ENCODE measurements around the gene CEP290. TPM values are rescaled to one million over a fixed set of nuclear protein-coding genes. Genes with fewer than 3 reads are reported as not detected.

CEP290 gene
- total RNA-seq, 1 experiment from 2014 or later = 17.7 TPM

- DNase-seq = no peak
- H4K20me1 ChIP-seq (ENCODE audit: insufficient read depth, low read depth, low read length) = no peaks in the 10 kb centered on the region
- H3K79me2 ChIP-seq (ENCODE audit: low read length) = no peaks in the 10 kb centered on the region
- no peaks in the 10 kb centered on the region for H3K9me3 ChIP-seq (ENCODE audit: low read length)
- no peak overlapping the region for H3K9ac ChIP-seq (ENCODE audit: low read length)
- H3K9me2 ChIP-seq (replicated peaks; ENCODE audit: insufficient read depth, low read length) = no peaks in the 10 kb centered on the region
- H3K4me2 ChIP-seq (ENCODE audit: low read depth, low read length, poor library complexity, severe bottlenecking) = no peak overlapping the region
- H3K27ac ChIP-seq (ENCODE audit: low read length) = no peak overlapping the region
- H3K27me3 ChIP-seq (ENCODE audit: low read length) = no peaks in the 10 kb centered on the region
- peaks cover 9% of the 10 kb centered on the region for H3K4me1 ChIP-seq (ENCODE audit: low read length)
- H3K4me3 ChIP-seq (ENCODE audit: low read length) = no peak overlapping the region
- H2AFZ ChIP-seq (ENCODE audit: low read length) = no peak overlapping the region
- H3K36me3 ChIP-seq (ENCODE audit: insufficient read depth, low read length) = peaks cover 32% of the 10 kb centered on the region; the same call in 1 of the 2 replicates
Measured at GRCh38 chr12:88108021-88108420, 33.9 kb downstream of the CEP290 start.

GRCh38 chr12:88093573-88093972 lies 48.3 kb downstream of the CEP290 start:
- Histone ChIP-seq H3K27me3 (ENCODE audit: low read length) (no peaks in the 10 kb centered on the region), H3K4me3 (ENCODE audit: low read length) (no peak overlapping the region), H4K20me1 (ENCODE audit: insufficient read depth, low read depth, low read length) (no peaks in the 10 kb centered on the region), H3K4me2 (ENCODE audit: low read depth, low read length, poor library complexity, severe bottlenecking) (no peak overlapping the region), H3K27ac (ENCODE audit: low read length) (no peak overlapping the region), H3K4me1 (ENCODE audit: low read length) (peaks cover 4% of the 10 kb centered on the region; the same call in 1 of the 2 replicates), H3K9ac (ENCODE audit: low read length) (no peak overlapping the region), H3K79me2 (ENCODE audit: low read length) (no peaks in the 10 kb centered on the region), H3K36me3 (ENCODE audit: insufficient read depth, low read length) (peaks cover 7% of the 10 kb centered on the region; the same call in 1 of the 2 replicates), H3K9me3 (ENCODE audit: low read length) (no peaks in the 10 kb centered on the region), H2AFZ (ENCODE audit: low read length) (no peak overlapping the region), H3K9me2 (replicated peaks; ENCODE audit: insufficient read depth, low read length) (no peaks in the 10 kb centered on the region)
- DNase-seq = no peak

GRCh38 chr12:88092771-88093170 lies 49.1 kb downstream of the CEP290 start:
- Histone ChIP-seq H3K9me3 (ENCODE audit: low read length) (no peaks in the 10 kb centered on the region), H3K4me1 (ENCODE audit: low read length) (peaks cover 4% of the 10 kb centered on the region; the same call in 1 of the 2 replicates), H3K36me3 (ENCODE audit: insufficient read depth, low read length) (peaks cover 7% of the 10 kb centered on the region; the same call in 1 of the 2 replicates), H3K9ac (ENCODE audit: low read length) (no peak overlapping the region), H3K4me2 (ENCODE audit: low read depth, low read length, poor library complexity, severe bottlenecking) (no peak overlapping the region), H3K27ac (ENCODE audit: low read length) (no peak overlapping the region), H3K27me3 (ENCODE audit: low read length) (no peaks in the 10 kb centered on the region), H3K9me2 (replicated peaks; ENCODE audit: insufficient read depth, low read length) (no peaks in the 10 kb centered on the region), H4K20me1 (ENCODE audit: insufficient read depth, low read depth, low read length) (no peaks in the 10 kb centered on the region), H2AFZ (ENCODE audit: low read length) (no peak overlapping the region), H3K79me2 (ENCODE audit: low read length) (no peaks in the 10 kb centered on the region), H3K4me3 (ENCODE audit: low read length) (no peak overlapping the region)
- DNase-seq = no peak

- Histone ChIP-seq H3K79me2 (ENCODE audit: low read length) (no peaks in the 10 kb centered on the region), H3K9me2 (replicated peaks; ENCODE audit: insufficient read depth, low read length) (no peaks in the 10 kb centered on the region), H3K36me3 (ENCODE audit: insufficient read depth, low read length) (peaks cover 46% of the 10 kb centered on the region; the same call in 1 of the 2 replicates), H3K9ac (ENCODE audit: low read length) (no peak overlapping the region), H4K20me1 (ENCODE audit: insufficient read depth, low read depth, low read length) (no peaks in the 10 kb centered on the region), H3K27me3 (ENCODE audit: low read length) (no peaks in the 10 kb centered on the region), H3K4me2 (ENCODE audit: low read depth, low read length, poor library complexity, severe bottlenecking) (no peak overlapping the region), H3K27ac (ENCODE audit: low read length) (no peak overlapping the region), H3K9me3 (ENCODE audit: low read length) (no peaks in the 10 kb centered on the region), H3K4me1 (ENCODE audit: low read length) (no peaks in the 10 kb centered on the region), H2AFZ (ENCODE audit: low read length) (no peak overlapping the region), H3K4me3 (ENCODE audit: low read length) (no peak overlapping the region)
- DNase-seq = no peak
Measured at GRCh38 chr12:88084210-88084609, 57.7 kb downstream of the CEP290 start.

- Histone ChIP-seq H3K9ac (ENCODE audit: low read length) (no peak overlapping the region), H3K36me3 (ENCODE audit: insufficient read depth, low read length) (peaks cover 46% of the 10 kb centered on the region; the same call in 1 of the 2 replicates), H4K20me1 (ENCODE audit: insufficient read depth, low read depth, low read length) (no peaks in the 10 kb centered on the region), H3K9me3 (ENCODE audit: low read length) (no peaks in the 10 kb centered on the region), H3K4me1 (ENCODE audit: low read length) (no peaks in the 10 kb centered on the region), H3K4me3 (ENCODE audit: low read length) (no peak overlapping the region), H2AFZ (ENCODE audit: low read length) (no peak overlapping the region), H3K27ac (ENCODE audit: low read length) (no peak overlapping the region), H3K27me3 (ENCODE audit: low read length) (no peaks in the 10 kb centered on the region), H3K4me2 (ENCODE audit: low read depth, low read length, poor library complexity, severe bottlenecking) (no peak overlapping the region), H3K9me2 (replicated peaks; ENCODE audit: insufficient read depth, low read length) (no peaks in the 10 kb centered on the region), H3K79me2 (ENCODE audit: low read length) (no peaks in the 10 kb centered on the region)
- DNase-seq = no peak
Measured at GRCh38 chr12:88083634-88084033, 58.3 kb downstream of the CEP290 start.

- Histone ChIP-seq H3K27me3 (ENCODE audit: low read length) (no peaks in the 10 kb centered on the region), H2AFZ (ENCODE audit: low read length) (no peak overlapping the region), H3K27ac (ENCODE audit: low read length) (no peak overlapping the region), H3K4me3 (ENCODE audit: low read length) (no peak overlapping the region), H3K4me1 (ENCODE audit: low read length) (no peaks in the 10 kb centered on the region), H3K79me2 (ENCODE audit: low read length) (no peaks in the 10 kb centered on the region), H3K9me2 (replicated peaks; ENCODE audit: insufficient read depth, low read length) (no peaks in the 10 kb centered on the region), H3K36me3 (ENCODE audit: insufficient read depth, low read length) (peaks cover 59% of the 10 kb centered on the region; the same call in 1 of the 2 replicates), H3K4me2 (ENCODE audit: low read depth, low read length, poor library complexity, severe bottlenecking) (no peak overlapping the region), H3K9ac (ENCODE audit: low read length) (no peak overlapping the region), H4K20me1 (ENCODE audit: insufficient read depth, low read depth, low read length) (no peaks in the 10 kb centered on the region), H3K9me3 (ENCODE audit: low read length) (no peaks in the 10 kb centered on the region)
- DNase-seq = no peak
Measured at GRCh38 chr12:88081247-88081646, 60.6 kb downstream of the CEP290 start.

GRCh38 chr12:88067301-88067700 lies 74.6 kb downstream of the CEP290 start:
- Histone ChIP-seq H3K79me2 (ENCODE audit: low read length) (no peaks in the 10 kb centered on the region), H3K4me3 (ENCODE audit: low read length) (no peak overlapping the region), H3K36me3 (ENCODE audit: insufficient read depth, low read length) (peaks cover 13% of the 10 kb centered on the region), H3K27me3 (ENCODE audit: low read length) (no peaks in the 10 kb centered on the region), H4K20me1 (ENCODE audit: insufficient read depth, low read depth, low read length) (no peaks in the 10 kb centered on the region), H3K4me2 (ENCODE audit: low read depth, low read length, poor library complexity, severe bottlenecking) (no peak overlapping the region), H2AFZ (ENCODE audit: low read length) (no peak overlapping the region), H3K4me1 (ENCODE audit: low read length) (no peaks in the 10 kb centered on the region), H3K9me3 (ENCODE audit: low read length) (no peaks in the 10 kb centered on the region), H3K27ac (ENCODE audit: low read length) (no peak overlapping the region), H3K9me2 (replicated peaks; ENCODE audit: insufficient read depth, low read length) (no peaks in the 10 kb centered on the region), H3K9ac (ENCODE audit: low read length) (no peak overlapping the region)
- no peak for DNase-seq

GRCh38 chr12:88063375-88063774 lies 78.5 kb downstream of the CEP290 start:
- Histone ChIP-seq H3K9me3 (ENCODE audit: low read length) (no peaks in the 10 kb centered on the region), H3K79me2 (ENCODE audit: low read length) (no peaks in the 10 kb centered on the region), H3K9ac (ENCODE audit: low read length) (no peak overlapping the region), H3K4me3 (ENCODE audit: low read length) (no peak overlapping the region), H2AFZ (ENCODE audit: low read length) (no peak overlapping the region), H3K27me3 (ENCODE audit: low read length) (no peaks in the 10 kb centered on the region), H3K36me3 (ENCODE audit: insufficient read depth, low read length) (peaks cover 25% of the 10 kb centered on the region), H4K20me1 (ENCODE audit: insufficient read depth, low read depth, low read length) (no peaks in the 10 kb centered on the region), H3K27ac (ENCODE audit: low read length) (no peak overlapping the region), H3K9me2 (replicated peaks; ENCODE audit: insufficient read depth, low read length) (no peaks in the 10 kb centered on the region), H3K4me1 (ENCODE audit: low read length) (no peaks in the 10 kb centered on the region), H3K4me2 (ENCODE audit: low read depth, low read length, poor library complexity, severe bottlenecking) (no peak overlapping the region)
- no peak for DNase-seq

- Histone ChIP-seq H4K20me1 (ENCODE audit: insufficient read depth, low read depth, low read length) (no peaks in the 10 kb centered on the region), H3K36me3 (ENCODE audit: insufficient read depth, low read length) (peaks cover 21% of the 10 kb centered on the region), H3K9me2 (replicated peaks; ENCODE audit: insufficient read depth, low read length) (no peaks in the 10 kb centered on the region), H3K4me3 (ENCODE audit: low read length) (no peak overlapping the region), H3K27ac (ENCODE audit: low read length) (no peak overlapping the region), H3K27me3 (ENCODE audit: low read length) (no peaks in the 10 kb centered on the region), H2AFZ (ENCODE audit: low read length) (no peak overlapping the region), H3K4me1 (ENCODE audit: low read length) (no peaks in the 10 kb centered on the region), H3K9ac (ENCODE audit: low read length) (no peak overlapping the region), H3K9me3 (ENCODE audit: low read length) (no peaks in the 10 kb centered on the region), H3K79me2 (ENCODE audit: low read length) (no peaks in the 10 kb centered on the region), H3K4me2 (ENCODE audit: low read depth, low read length, poor library complexity, severe bottlenecking) (no peak overlapping the region)
- no peak for DNase-seq
Measured at GRCh38 chr12:88062474-88062873, 79.4 kb downstream of the CEP290 start.
